Stimulated activated CD4-positive, alpha-beta T cell treated with anti-CD3 and anti-CD28 coated beads, Interleukin-2, amount 100 ng/mL, for 24 hours (primary cell): Measurements from ENCODE around the gene B3GNT5.

ENCODE experiments used
- DNase-seq, 2 donors: peaks; one replicate each; pipeline ENCODE4 v3.0.0-alpha.2; 2020

Gene B3GNT5

GRCh38 chr3:183295211-183295610, 42.2 kb downstream of the B3GNT5 start:
- no peak for DNase-seq

DNA sequence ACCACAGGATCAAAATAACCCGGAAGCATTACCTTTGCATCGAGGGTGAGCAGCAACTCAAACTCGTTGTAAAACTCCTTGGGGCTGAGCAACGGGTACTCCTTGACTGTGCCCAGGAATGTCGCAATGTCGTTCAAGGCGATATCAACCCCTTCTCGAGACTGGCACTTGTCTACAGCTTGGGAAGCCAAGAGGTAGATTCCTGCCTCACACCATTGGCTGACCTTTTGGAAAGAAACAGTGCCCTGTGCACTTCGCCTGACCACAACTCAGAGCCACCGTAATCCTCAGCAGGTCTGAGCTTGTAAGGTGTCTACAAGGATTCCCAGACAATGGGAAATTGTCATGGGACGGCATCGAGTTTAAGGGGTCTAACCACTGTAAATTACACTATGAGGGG, 43.9 kb downstream of the B3GNT5 start:
- no peak for DNase-seq

- DNase-seq: no peak
Observed at GRCh38 chr3:183298701-183299153, 45.7 kb downstream of the B3GNT5 start.

- no peak for DNase-seq
Observed at GRCh38 chr3:183299976-183300375, 46.9 kb downstream of the B3GNT5 start.

GRCh38 chr3:183300996-183301562, 48.0 kb downstream of the B3GNT5 start:
- DNase-seq: no peak

- no peak for DNase-seq
Observed at GRCh38 chr3:183301937-183302580, 49.0 kb downstream of the B3GNT5 start.

DNA sequence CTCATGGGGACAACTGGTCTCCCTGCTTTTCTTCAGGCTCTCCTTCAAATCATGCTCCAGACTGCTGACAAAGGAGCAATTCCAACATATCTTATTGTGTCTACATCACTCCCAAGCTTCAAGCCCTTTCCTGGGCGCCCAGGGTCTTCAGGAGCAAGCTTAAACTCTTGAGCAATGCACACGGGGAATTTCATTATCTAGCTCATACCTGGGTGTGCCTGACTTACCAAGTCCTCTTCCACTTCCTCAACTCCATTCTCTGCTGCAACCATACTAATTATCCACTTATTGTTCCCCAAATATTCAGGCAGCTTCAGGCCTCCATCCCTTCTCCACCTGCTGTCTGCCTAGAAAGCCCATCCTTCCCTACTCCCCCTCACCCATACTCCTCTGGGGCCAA, 50.6 kb downstream of the B3GNT5 start:
- no peak for DNase-seq

DNA sequence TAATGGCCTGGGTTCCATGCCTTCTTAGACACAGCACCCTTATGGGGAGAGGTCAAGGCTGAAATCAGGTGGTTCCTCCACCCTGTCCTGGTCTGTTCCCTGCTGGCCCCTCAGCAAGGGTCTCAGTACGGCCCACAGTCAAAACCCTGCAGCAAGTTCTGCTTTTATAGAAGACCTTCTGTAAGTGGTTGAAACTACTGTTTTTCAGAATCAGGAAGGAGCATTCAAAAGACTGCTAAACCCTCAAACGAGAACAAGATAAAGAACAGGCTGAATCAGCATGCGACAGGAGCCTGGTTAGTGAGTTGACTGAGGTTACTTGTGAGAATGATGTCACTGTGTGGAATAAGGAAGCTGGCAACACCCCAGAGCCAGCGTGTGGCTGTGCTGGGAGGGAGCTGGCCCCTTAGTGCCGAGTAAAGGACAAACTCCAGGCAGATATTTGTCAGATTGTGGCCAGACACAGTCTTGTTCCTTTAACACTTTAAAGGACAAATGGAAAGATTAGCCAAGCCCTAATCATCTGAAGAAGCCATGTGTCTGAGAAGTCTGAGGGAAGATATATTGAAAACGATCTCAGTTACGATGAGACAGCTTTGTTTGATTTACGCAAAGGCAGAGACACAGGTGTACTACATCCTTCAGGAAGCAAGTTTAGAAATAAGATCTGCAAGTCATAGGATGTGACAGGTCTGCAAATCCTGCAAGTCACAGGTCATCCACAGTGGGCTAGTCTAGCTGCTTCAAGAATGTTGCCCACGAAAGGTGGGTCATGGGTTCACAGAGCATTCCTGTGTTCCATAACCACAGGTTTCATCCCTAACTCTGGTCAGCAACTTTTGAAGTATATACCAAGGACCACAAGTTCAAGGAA, 54.0 kb downstream of the B3GNT5 start:
- peak; percentile 29 to 44 for DNase-seq

GRCh38 chr3:183307749-183308148, 54.7 kb downstream of the B3GNT5 start:
- no peak for DNase-seq

- no peak for DNase-seq
Observed at GRCh38 chr3:183308751-183309150, 55.7 kb downstream of the B3GNT5 start.

- DNase-seq: no peak
Observed at GRCh38 chr3:183309276-183309675, 56.2 kb downstream of the B3GNT5 start.

GRCh38 chr3:183310936-183311335, 57.9 kb downstream of the B3GNT5 start:
- no peak for DNase-seq

DNA sequence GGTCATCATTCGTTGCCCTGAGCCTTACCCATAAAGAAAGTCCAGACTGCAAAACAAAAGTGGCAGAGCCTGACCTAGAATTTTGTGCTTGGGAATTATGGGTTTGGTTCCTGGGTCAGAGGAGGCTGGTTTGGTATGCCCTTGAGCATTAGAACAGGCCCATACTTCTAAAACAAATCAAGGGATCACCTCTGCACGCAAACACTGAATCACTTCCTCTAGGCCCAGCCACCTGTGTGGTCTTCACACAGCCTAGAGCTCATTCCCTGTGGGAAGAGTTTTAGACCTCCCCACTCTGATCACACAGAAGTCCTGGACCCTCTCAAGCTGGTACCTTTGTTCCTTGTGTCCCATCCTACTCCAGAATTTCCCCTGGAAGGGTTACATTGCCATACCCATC, 59.4 kb downstream of the B3GNT5 start:
- no peak for DNase-seq

- DNase-seq: no peak
Observed at GRCh38 chr3:183313351-183313750, 60.3 kb downstream of the B3GNT5 start.

- DNase-seq: no peak
Observed at GRCh38 chr3:183313764-183314163, 60.7 kb downstream of the B3GNT5 start.

DNA sequence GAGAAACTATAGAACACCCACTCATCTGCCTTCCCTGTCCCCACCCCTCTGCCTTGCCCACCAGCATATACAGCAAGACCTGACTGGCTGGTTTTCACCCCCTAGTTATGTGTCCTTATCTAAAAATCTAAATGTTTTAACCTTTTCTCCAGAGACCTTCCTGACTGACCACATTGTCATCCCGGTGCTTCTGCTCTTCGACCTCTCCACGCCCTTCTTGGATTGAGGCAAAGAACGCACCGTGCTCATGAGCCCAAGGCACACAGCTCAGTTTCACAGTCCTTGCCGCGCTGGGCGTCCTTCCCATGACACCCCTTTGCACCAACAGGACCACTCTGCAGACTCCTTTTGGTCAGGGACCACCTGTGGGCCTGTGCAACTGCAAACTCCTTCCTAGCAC, 62.7 kb downstream of the B3GNT5 start:
- DNase-seq: no peak

- no peak for DNase-seq
Observed at GRCh38 chr3:183317271-183317670, 64.2 kb downstream of the B3GNT5 start.

DNA sequence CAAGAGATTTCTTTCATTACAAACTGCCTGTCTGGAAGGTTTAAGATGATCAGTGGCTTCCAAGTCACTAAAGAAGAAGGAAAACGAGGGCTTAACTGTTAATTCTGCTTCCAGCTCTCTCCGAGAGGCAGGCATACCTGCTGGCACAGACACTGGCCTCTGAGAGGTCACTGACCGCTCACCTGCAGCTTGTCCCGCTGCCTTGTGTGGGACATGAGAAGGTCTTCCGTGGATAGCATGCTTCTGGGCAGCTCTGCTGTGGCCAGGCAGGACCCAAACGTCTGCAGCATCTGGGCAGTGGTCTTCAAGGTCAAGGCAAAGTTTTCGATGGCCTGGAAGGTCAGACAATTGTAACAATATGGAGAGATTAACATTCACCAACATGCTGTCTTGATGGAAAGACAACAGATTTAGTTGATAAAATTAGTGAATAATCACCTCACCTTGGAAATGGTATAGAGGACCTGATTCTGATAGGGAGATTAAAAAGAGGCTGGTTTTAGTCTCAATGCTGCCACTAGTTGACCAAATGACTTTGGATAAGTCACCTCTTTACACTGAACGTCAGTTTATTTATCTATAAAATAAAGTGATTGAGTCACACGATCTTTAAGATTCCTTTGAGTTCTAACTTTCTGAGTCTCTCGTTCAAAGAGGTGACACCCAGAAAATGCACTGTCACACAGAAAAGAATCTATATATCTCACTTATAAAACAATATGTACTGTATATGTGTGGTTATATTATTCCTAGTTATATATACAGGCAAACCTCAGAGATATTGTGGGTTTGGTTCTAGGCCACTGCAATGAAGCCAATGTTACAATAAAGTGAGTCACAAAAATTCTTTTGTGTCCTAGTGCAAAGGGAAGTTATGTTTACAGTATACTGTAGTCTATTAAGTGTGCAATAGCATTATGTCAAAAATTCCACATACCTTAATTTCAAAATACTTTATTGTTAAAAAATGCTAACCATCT, 65.1 kb downstream of the B3GNT5 start:
- DNase-seq: no peak

GRCh38 chr3:183318877-183319276, 65.8 kb downstream of the B3GNT5 start:
- DNase-seq: no peak

- no peak for DNase-seq
Observed at GRCh38 chr3:183319371-183319770, 66.3 kb downstream of the B3GNT5 start.
